GM18526 (cell line): Measurements from ENCODE around the gene ZNF831.

Experiments
- POLR2A ChIP-seq: IDR thresholded peaks from 3 replicates; pipeline ENCODE4 v1.6.1; 2011; ENCODE audit not compliant: insufficient read length; ENCODE audit errors: extremely low read depth

Gene ZNF831

DNA sequence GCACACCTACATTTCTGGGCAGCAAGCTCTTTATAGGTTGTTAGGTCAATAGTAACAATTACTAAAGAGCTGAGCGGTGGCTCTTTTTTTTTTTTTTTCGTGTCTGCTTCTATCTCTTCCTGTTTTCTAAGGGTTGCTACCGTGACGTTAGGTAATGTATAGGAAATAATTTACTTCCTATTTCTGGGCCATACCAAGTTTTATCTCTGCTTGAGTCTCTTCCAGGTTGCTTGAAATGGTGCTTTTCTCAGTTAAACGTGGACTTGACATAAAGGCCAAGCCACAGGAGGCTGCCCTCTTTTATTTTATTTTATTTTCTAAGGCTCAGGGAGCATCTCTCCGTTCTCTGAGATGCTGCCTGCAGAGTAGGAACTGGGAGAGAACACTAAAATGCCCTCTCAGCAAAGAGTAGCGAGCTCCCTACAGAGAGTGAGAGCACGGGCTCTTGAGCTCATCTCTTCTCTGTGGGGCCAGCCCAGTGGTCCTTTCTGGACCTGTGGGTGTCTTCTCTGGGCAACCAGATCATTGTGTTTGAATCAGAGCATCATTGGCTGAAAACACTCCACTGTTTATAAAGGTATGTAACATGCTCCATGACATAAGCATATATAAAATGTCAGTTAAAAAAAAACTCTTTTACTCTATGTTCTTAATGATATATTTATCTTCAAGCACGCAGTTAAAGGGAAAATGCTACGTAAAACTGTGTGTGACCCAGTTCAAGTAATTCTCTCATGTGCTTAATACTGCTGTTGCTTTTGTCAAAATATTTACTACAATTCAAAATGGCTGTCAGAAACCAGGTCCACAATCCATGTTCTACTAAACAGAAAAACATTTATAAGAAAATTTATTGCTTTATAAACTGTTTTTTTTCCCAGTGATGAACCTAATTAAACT, at the start of gene ZNF831:
Gene ZNF831 (plus strand): TSS at position 191 of the 900 bp plus-strand sequence. CDS start 27,199 bp downstream, outside the sequence.
- TF ChIP-seq POLR2A, result no peak

- no peak for TF ChIP-seq POLR2A
These were observed 46.1 kb upstream of the ZNF831 start for GRCh38 chr20:59117526-59117925.

- no peak for TF ChIP-seq POLR2A
These were observed 44.8 kb upstream of the ZNF831 start for GRCh38 chr20:59118855-59119254.

DNA sequence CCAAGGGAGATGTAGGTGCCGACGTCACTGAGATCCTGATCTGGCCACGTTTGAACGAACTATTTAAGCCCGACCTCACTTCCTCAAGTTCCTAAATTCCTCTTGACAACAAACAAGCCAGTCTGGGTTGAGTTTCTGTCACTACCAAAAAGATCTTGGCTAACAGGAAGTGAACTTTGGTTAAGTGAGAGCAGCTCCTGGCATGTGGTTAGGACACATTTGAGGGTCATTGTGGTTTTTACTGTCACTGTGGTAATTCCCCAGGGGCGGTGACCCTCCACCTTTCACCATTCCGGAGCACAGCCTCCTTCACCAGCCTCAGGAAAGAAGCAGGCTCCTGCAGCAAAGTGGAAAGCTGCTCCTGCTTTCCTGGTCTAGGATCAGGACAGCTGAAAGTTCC, 43.1 kb upstream of the ZNF831 start:
- no peak for TF ChIP-seq POLR2A

- no peak for TF ChIP-seq POLR2A
These were observed 42.7 kb upstream of the ZNF831 start for GRCh38 chr20:59120919-59121318.

DNA sequence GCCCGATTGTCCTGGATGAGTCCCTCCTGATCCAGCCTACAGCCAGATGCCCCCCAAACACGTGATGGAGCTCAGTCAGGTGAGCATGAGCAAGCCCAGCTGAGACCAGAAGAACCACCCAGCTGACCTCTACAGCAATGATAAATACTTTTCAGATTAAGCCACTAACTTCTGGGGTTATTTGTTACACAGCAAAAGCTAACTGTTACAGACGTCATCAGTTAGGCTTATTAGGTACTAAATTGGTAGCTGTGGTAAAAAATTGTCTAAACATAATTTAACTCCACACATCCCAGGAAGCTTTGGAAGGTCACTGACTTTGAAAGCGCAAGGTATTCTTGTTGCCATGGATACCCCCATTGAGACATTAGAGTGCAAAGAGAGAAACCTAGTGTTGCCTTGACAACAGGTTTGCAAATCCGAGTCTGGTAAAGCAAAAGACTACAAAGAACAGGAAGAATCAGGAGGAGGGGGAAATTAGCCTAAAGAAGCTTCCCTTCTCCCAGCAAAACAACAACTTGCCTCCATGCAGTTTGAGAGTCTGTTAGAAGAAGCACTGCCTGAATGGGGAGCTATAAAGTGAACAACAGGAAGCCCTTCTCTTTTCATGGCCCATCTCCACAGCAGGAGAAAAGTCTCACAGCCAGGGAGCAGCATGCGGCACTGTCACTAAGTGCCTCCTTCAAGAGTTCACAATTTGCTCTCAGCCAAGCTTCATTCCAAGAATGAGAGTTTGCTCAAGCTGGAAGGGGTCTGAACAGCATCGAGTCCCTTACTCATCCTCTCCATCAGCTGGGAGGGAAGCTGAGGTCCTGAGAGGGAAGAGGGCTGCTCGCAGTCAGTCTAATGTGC, 41.7 kb upstream of the ZNF831 start:
- no peak for TF ChIP-seq POLR2A

DNA sequence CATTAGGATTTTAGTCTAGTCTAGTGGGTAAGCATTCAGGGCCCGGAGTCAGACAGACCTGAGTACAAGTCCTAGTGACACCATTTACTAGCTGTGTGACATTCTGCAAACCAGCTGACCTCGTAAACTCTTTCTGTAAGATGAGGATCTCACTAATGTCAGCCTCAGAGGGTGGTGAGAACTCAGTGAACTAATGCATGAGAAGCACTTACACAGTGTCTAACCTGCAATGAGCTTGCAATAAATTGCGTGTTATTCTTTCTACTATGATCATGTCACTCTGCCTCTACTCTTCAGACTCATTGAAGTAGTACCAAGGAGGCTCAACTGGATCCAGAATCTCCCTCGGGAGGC, 41.1 kb upstream of the ZNF831 start:
- no peak for TF ChIP-seq POLR2A

DNA sequence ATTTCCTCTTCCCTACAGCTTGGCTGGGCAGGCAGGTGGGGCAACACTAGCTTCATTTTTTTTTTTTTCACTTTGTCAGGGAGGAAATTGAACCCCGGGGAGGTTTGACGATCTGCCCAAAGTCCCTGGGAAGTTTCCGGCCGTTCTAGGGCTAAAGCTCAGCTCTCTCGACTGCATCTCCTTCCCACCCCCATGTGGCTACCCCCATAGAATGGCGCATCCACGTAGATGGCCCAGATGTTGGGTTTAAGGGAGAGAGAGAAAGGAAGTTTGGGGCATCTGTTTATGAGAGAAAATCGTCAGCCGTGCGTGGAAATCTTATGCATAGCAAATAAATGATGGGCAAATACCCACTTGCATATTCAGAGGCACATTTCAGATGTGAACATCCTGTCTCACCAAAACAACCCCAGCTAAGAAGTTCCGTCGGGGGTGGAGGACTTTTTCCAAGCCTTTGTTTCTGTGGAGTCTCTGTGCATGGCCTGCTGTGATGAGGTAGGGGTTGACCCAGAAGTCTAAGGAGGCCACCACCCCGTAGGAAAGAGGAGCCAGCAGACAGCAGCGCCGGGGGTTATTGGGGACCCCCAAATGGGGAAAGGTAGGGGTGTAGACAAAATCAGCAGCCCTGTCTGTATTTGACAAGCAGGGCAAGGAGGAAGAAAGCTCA, 40.5 kb upstream of the ZNF831 start:
- TF ChIP-seq POLR2A, result no peak

- no peak for TF ChIP-seq POLR2A
These were observed 39.9 kb upstream of the ZNF831 start for GRCh38 chr20:59123678-59124255.

DNA sequence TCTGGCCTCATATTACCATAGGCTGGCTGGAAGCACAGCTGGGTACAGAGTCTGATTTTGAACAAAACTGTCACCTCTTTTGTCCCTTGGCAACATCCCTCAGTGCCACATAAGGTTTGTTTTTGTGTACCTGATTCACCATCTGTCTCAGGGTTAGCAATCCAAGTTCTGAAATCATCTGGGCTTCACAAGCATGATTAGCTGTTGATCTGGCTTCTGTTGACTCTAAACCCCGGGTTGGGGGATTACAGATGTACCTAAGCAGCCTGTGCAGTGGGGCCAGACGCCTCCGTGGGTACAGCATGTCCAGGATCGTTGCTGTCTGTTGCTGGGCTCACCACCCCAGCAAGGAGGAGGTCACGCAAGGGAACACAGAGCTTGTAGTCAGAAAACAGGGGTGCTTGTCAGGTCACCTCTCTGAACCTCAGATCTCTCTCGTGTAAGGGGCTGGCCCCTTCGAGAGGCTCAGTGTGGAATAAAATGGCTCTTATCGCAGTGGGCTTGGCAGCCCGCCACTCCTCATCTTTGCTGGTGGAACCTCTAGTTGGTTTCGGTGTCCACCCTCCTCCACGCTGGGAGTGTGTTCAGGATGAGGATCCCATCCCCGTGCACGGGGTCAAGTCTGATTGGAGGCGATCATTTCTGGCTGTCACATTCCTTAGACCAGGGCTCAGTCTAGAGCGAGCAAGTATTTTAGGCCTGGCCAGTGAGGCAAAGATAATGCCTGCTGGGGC, 39.2 kb upstream of the ZNF831 start:
- no peak for TF ChIP-seq POLR2A

- no peak for TF ChIP-seq POLR2A
These were observed 38.3 kb upstream of the ZNF831 start for GRCh38 chr20:59125332-59125731.

DNA sequence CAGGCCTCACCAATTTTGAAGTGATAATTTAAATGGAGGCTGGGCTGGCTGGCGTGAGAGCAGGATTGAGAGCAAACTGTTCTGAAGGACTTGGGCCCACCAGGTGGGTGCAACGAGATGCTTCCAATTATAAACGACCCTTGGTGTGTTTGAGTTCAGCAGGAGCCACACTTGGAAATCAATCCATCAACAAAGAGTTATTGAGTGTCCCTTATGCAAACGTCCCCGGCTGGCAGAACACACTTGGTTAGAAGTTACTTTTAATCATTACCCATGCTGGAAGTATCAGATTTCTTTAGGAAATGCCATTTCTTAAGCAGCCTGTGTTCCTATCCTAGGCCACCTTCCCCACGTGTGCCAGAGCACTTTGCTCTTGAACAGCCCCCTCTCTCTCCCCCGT, 37.8 kb upstream of the ZNF831 start:
- TF ChIP-seq POLR2A, result no peak

- no peak for TF ChIP-seq POLR2A
These were observed 35.8 kb upstream of the ZNF831 start for GRCh38 chr20:59127839-59128238.

DNA sequence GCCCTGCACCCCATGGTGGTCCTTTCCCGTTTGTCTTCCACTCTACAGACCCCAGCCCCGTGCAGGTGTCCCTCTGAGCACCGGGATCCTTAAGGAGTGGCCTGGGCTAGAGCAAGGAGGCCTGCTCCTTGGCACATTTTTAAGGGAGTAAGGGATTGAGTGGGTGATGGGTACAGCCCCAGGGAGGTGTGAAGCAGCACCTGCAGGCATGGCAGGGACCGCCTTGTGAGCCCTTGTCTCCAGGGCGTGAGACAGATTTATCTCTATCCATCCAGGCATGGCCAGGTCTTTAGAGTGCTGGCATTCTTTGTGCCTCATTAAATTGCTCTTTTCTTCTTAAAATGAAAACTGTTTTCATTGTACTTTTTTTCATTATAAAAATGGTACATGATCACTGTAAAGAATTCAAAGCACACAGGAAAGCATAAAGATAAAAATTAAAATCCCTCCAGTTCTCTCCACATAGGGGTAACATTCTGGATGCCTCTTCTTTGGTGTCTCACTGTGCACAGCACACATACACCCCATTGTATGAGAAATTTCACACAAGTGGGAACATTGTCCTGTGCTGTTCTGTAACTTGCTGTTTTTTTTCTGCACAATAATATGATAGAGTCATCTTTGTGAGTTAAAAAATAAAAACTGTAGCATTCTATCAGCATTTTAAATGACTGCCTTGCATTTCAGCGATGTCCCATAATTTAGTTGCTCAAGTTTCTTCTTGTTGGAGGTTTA, 31.9 kb upstream of the ZNF831 start:
- no peak for TF ChIP-seq POLR2A
